Choroid plexus epithelial cell (primary cell): ENCODE data around the gene L3MBTL4.

Experiments used
- DNase-seq: peaks from one replicate; pipeline ENCODE4 v3.0.0-alpha.2; 2010; ENCODE audit warnings: low read depth
- H3K4me3 ChIP-seq: 2 replicates; pipeline ENCODE4 v1.5.1; 2011; ENCODE audit warnings: low read depth, mild to moderate bottlenecking, control low read depth, low read length, moderate library complexity
- TF ChIP-seq, protein P1 (sequence below): conservative IDR thresholded peaks from 2 replicates; pipeline ENCODE4 v1.5.1; 2011; ENCODE audit warnings: low read depth, mild to moderate bottlenecking, control low read depth, inconsistent platforms, low read length, moderate library complexity

Gene L3MBTL4

DNA sequence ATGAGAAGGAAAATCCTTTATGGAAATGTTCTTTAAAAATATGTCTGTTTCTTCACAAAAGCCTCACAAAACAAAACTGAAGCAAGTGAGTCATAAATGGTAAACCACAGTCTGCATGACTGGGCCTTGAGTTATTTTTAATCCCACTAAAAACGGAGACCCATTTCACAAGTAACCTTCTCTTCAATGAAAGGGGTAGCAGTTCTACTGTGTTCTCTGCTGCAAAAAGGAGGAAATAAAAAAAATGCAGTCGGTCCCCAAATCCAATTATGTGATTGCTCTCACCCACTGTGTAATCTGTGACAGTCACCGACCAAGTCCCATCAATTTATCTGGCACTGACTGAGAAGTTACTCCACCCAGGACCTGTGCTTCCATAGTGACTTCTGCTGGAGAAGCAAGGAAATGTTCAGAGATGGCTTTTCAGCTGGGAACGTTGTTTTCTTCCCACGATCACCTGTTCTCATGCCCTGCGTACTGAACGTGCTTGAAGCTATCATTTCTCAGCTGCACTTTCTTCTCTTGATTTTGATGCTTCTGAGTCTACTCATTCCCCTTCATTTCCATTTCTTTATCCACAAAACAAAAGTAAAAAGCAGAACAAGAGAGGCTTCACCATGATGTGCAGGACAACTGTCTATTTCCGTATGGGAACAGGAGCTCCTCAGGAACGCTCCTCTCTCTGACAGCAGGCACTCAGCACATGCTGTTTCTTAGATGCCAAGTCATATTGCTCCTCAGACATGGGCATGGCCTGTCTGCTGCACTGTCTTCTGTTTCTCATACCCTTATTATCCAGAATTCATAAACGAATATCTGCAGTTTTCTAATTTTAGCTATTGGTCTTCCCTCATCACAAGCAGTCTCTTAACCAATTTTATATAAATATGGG, 439.4 kb downstream of the L3MBTL4 start:
- peak; percentile 80 for DNase-seq
- TF ChIP-seq, protein P1, sequence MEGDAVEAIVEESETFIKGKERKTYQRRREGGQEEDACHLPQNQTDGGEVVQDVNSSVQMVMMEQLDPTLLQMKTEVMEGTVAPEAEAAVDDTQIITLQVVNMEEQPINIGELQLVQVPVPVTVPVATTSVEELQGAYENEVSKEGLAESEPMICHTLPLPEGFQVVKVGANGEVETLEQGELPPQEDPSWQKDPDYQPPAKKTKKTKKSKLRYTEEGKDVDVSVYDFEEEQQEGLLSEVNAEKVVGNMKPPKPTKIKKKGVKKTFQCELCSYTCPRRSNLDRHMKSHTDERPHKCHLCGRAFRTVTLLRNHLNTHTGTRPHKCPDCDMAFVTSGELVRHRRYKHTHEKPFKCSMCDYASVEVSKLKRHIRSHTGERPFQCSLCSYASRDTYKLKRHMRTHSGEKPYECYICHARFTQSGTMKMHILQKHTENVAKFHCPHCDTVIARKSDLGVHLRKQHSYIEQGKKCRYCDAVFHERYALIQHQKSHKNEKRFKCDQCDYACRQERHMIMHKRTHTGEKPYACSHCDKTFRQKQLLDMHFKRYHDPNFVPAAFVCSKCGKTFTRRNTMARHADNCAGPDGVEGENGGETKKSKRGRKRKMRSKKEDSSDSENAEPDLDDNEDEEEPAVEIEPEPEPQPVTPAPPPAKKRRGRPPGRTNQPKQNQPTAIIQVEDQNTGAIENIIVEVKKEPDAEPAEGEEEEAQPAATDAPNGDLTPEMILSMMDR, result peak; percentile 7
- no peak overlapping the region for H3K4me3 ChIP-seq

GRCh38 chr18:5974696-5975095, 440.0 kb downstream of the L3MBTL4 start:
- TF ChIP-seq, protein P1, result no peak

GRCh38 chr18:5973099-5973498, 441.6 kb downstream of the L3MBTL4 start:
- TF ChIP-seq, protein P1, result no peak
- DNase-seq, result no peak
- H3K4me3 ChIP-seq, result no peak overlapping the region

More at GRCh38 chr18:5974696-5975095, 440.0 kb downstream of the L3MBTL4 start:
- no peak for DNase-seq
- no peak overlapping the region for H3K4me3 ChIP-seq

GRCh38 chr18:5972298-5972697, 442.4 kb downstream of the L3MBTL4 start:
- no peak overlapping the region for H3K4me3 ChIP-seq
- no peak for DNase-seq
- TF ChIP-seq, protein P1, result no peak

DNA sequence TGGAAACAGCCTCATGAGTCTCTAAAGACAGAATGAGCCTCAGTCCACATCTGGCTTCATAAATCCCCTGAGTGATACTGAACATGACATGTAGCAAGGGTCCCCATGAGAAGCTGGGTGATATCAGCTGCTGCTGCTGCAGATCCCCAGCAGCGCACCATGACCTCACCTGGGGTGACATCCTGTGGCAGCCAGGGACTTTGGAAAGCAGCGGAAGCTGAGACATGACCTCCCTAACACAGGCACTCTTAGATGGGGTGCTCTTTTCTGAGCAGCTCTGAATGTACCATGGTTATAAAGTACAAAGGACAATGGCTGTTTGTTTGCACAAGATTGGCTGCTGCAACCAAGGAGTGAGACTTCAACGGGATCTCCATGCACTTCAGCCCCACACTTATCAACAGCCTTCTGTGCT, 444.7 kb downstream of the L3MBTL4 start:
- no peak for DNase-seq
- no peak overlapping the region for H3K4me3 ChIP-seq
- TF ChIP-seq, protein P1, result no peak

DNA sequence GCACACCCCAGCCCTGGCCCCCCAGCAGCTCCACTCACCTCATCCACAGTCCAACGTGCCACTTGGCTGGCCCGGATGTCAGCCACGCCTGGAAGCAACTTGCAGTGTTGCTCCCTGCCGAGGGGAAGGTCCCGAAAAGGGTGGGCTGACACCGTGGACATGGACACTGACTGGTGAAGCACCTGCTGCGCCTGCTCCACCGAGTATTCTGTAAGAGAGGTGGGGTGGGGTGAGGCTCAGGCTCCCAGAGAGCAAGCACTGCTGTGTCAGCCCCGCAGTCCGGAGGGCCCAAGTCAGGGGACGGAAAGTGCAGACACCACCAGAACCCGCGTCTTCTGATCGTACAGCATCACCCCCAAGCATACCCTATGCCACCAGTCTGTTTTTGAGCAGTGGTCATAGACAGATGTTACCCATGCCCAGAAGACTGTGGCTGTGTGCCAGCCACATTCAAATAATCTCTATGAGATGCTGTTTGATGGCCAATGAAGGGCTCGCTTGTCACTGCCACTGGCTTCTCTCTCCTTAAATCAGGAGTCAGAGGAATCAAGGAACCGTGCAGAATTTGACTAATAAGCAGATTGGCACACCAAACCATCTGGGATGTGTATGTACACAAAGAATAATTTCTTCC, 445.2 kb downstream of the L3MBTL4 start:
- DNase-seq, result no peak
- TF ChIP-seq, protein P1, result no peak
- no peak overlapping the region for H3K4me3 ChIP-seq
